Fibroblast of the aortic adventitia (primary cell): ENCODE measurements around the gene CACNA2D3. TPM values are rescaled to one million over a fixed set of nuclear protein-coding genes. Genes with fewer than 3 reads are reported as not detected.

ENCODE experiments used
- DNase-seq: peaks from one replicate; pipeline ENCODE4 v3.0.0-alpha.2; 2010; ENCODE audit warnings: low read depth
- H3K4me3 ChIP-seq: 2 replicates; pipeline ENCODE4 v1.5.1; 2011; ENCODE audit warnings: low read depth, mild to moderate bottlenecking, control low read depth, low read length, moderate library complexity
- CTCF ChIP-seq: IDR thresholded peaks from 2 replicates; pipeline ENCODE4 v1.5.1; 2011; ENCODE audit warnings: mild to moderate bottlenecking, low read length, control low read depth, inconsistent platforms; ENCODE audit not compliant: insufficient read depth
- total RNA-seq: library from RNA; depleted of rRNA; stranded (reverse); fragments of >200 nt; gene quantifications from 2 replicates; pipeline ENCODE4 v1.2.3, GENCODE V29; 2012; ENCODE audit warnings: low replicate concordance

Gene CACNA2D3
- total RNA-seq, 1 donor: 0.45 TPM

GRCh38 chr3:55036883-55037577 is 914.7 kb downstream of the CACNA2D3 start:
- no peak overlapping the region for H3K4me3 ChIP-seq
- no peak for TF ChIP-seq CTCF
- no peak for DNase-seq

DNA sequence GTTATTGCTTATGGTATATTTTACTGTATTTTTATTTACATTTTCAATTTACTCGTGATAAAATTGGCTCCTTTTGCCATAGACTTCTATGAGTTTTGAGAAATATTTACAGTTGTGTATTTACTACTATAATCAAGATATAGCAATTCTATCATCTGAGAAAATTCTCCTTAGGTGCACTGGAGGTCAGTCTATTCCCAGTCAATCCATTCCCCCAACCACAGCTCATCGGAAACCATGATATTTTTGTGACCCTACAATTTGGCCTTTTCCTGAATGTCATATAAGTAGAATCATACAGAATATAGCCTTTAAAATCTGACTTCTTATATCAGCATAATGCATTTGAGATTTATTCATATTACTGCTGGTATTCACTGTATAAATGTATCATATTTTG is 920.2 kb downstream of the CACNA2D3 start:
- peak; percentile 53 for DNase-seq
- no peak overlapping the region for H3K4me3 ChIP-seq
- peak; percentile 44 for TF ChIP-seq CTCF

GRCh38 chr3:55044486-55044885 is 922.1 kb downstream of the CACNA2D3 start:
- no peak for TF ChIP-seq CTCF
- no peak for DNase-seq
- H3K4me3 ChIP-seq: no peak overlapping the region

DNA sequence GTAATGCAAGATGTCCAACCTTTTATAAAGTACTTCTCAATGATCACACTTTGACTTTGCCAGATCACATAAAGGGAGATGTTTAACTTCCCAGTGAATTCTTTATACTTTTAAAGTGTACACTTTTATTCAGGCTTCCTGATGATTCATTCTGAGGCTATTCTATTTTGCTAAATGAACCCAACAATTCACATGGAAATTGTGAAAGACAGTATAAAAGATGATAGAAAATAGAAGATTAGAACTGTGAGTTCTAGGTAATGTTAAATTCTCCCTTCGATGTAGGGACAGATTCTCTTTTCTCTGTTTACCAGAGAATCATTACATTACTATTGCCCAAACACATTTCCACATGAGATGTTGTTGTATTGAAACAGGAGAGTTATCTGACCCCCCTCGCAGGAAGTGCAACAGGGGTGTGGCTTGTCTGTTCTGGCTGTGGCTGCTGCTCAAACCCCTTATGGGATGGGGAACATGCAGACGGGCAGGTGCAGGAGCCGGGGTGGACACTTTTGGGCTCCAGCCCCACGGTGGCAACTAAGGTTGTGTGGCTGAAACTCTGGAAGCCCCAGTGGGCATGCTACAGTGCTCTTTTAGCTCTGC is 936.8 kb downstream of the CACNA2D3 start:
- H3K4me3 ChIP-seq: no peak overlapping the region
- no peak for TF ChIP-seq CTCF
- peak; percentile 29 for DNase-seq

- H3K4me3 ChIP-seq: no peak overlapping the region
- peak; percentile 13 for DNase-seq
- TF ChIP-seq CTCF: no peak
Observed at GRCh38 chr3:55060896-55061719, 938.8 kb downstream of the CACNA2D3 start.

DNA sequence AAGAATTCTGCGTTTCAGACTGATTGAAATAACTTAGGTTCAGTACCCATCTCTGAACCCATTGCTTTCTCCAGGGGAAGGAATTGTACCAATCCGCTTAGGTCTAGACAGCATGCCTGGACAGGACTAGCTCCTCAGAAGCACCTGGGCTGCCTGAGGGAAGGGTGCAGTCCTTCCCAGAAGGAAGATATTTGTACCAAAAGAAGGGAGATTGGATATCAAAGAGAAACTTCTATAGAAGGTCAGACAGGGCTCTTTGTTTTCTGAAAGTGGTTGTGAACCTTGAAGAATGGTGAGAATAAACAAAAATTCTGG is 939.3 kb downstream of the CACNA2D3 start:
- DNase-seq: no peak
- H3K4me3 ChIP-seq: no peak overlapping the region
- TF ChIP-seq CTCF: no peak
